SKM-1 treated with dmso at 0.1 percent for 144 hours (cell line): Measurements from ENCODE around the gene PNPO.
A peak's percentile ranks its signal among the peaks of the same experiment; 100 is the strongest.

Experiments used
- DNase-seq: peaks from one replicate; lab custom pipeline; 2025; ENCODE audit not compliant: unreplicated experiment; lab: John Stamatoyannopoulos, UW

PNPO gene

DNA sequence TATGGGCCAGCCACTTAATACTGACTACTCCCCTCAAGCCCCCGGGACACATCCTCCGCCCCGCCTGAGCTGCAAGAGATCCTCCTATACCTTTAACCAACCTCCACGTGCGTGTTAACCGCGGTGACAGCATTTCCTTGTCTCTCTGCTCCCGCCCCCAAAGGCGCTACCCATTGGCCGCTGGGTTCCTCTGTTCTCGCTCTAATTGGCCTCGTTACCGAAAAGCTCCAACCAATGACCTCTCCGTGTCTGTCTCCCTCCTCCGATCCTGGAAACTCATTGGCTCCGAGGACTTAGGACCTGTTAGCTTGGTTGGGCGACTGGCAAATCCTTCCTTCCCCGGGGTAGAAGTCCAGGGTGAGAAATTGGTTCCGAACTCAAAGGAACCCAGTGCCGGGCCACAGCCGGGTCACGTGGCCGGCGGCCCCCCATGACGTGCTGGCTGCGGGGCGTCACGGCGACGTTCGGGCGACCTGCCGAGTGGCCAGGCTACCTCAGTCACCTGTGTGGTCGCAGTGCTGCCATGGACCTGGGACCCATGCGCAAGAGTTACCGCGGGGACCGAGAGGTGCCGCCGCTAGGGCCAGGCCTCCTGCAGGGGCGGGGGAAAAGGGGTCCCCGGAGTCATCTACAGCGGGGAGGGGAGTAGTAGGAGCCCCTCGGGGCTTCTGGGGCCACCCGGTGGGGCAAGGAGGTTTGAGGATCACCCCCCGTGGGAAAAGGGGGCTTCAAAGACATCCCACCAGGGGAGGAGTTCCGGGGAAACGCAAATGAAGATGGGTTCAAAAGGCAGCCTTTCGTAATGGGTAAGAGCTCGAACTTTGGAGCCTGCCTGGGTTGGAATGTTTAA, at the start of gene PNPO:
Gene PNPO, plus strand, starts transcription at position 326 of the 850 bp plus-strand sequence. Its CDS starts 105 bp downstream, at position 431.
- peak; percentile 99 for DNase-seq

DNA sequence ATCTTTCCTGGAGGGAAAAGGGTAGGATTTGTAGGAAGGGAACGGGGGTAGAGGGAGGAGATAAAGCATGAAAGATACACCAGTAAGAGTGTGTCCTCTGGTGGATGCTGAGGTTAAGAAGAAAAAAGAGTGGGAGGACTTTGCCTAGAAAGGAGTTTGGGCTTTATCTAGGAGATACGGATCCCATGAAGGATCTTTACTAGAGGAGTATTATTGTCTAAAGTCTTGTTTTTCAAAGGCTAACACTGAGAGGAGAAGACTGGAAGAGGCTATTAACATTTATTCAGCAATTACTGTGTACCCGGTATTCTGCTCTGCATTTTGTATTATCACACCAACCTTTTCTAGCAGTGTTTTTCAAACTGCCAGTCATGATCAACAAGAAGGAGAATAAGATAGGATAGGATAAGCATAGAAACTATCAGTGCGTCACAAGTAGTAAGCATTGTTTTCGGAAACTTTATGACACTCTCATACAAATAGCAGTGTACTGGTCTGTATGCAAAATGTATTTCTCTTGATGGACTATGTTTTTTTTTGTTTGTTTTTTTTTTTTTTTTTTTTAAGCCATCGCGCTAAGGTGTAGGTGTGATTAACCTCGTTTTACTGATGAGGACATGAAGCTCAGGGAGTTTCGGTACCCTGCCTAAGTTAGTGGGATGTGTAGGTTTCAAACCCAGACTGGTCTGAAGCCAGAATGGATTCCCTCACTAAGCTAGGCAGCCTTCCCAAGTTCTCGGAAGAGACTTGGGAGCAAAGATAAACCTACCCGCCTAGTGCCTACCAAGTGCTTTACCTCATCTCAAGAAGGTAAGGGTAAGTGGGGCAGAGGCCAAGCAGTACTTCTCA, 46.6 kb upstream of the PNPO start:
- DNase-seq, result no peak

DNA sequence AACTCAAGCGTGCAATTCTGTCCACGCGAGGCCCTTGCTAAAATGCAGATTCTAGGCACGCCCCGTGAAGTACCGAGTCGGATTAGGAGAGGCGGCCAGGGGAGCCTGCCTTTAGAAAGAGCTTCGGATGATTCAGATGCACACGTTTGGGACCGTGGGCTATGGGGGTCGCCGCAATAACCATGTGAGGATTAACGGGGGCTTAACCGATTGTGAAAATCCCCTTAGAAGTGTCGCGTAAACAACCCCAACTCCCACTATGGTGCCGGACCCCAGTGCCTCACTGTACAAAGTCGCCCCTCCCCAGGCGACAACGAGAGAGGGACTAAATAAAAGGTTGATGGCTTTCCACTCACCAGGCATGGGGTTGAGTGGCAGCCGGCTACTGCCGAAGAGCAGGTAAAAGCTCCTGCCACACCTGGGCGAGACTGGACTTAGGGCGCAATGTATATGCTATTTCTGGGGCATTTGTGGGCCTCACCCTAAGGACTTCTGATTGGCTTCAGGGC, 46.0 kb upstream of the PNPO start:
- peak; percentile 11 for DNase-seq

DNA sequence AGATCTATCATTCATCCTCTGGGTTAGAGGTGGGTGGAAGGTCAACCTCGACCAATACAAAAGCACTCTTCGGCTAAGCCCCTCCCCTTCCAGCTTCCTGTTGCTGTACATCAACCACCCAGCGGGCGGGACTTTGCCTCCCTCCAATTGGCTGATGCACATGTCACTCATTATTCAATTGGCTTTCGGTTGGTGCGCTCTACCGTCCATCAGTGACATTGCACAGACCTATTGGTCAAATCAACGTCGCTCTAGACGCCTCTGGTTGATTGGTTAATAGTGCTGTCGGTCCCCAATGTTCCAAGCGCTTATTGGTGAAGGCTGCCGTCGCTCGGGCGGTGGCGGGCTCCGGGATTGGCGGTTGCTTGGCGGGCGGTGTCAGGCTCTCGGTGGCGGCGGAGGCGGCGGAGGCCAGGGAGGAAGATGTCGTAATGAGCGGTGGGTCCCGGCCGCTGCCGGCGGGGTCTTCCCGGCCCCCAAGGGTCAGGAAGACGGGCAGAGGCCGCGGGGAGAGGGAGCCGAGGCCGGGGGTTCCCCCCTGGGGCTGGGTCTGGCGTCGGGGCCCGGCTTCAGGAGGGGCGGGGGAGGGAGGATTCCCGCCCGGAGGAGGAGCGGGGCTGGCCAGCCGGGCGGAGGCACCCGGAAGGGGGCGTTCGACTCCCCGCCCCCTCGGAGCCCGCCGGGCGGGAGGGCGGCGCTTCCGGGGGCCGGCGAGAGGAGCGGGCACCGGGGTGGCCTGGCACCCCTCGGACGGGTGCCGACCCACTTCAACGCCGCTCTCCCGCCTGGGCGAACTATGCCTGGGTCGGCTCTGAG, 45.3 kb upstream of the PNPO start, which contains the start of gene SP2:
Gene SP2, plus strand, starts transcription at position 381 of the 816 bp plus-strand sequence. Its CDS starts 51 bp downstream, at position 432.
- DNase-seq, result peak; percentile 100

DNA sequence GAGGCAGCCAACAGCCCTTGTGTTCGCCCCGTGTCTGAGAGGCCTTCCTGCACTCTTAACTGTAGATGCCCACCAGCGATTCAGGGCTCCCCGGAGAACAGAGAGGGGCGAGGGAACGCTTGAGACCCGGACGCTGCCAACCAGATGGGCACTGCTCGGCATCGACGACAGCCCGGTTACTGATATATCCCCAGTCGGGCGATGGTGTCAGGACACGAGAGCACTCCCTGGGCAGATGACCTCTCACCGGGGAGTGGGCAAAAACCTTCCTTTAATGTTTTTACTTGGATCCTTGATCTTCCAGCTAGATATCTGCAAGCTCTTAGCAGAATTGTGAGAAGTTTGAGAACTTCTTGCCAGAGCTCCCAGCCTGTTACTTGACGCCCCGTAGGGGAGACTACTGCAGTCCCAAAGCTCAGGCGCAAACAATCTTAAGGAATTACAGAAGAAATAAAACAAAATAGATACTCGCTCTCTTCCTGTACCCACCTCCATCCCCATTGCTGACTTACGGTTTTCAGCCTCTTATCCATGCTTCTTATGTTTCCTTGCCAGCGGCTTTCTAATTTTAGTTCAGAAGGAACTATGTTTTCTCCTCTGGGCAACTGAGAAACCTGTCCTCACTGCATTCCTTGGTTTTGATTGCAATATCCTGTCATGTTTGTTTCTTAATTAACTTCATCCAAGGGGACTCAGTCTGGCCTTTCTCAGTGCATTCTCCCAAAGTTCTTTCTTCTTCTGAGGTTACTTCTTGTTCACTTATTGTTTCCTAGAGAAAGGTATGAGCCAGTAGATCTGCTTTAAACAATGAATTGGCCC, 44.5 kb upstream of the PNPO start:
- DNase-seq, result no peak

DNA sequence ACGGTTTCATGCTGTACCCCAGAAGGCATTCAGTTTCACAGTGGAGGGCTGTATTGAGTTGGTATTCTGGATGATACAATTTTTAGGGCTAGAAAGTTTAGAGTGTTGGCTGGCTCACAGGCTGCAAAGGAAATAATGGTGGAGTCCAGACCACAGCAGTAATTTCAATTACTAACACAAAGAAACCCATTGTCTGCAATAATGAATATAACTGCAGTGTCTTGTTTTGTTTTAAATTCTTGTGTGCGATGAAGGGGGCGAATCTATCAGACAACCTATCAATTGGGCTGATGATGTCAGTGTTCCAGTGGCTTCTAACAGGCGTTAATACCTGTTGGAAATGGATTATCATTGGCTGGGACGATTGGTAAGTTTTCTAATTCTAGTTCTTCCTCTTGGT, 43.8 kb upstream of the PNPO start:
- DNase-seq, result no peak

DNA sequence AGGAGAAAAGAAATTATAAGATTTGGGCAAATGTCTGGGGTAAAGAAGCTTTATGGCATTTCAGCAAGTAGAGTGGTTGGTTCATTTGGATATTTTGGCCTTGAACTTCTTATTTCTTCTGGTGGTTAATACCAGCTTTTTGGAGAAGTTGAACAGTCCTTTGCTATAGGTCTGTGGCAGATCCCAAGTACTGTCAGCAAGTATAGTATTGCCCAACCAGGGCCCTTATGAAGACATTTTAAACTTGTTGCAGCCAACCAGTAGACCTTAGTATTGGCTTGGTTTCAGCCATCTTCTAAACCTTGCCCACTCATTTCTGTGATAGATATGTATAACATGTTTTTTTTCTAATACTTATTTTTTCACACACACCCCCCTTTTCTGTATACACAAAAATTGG, 43.1 kb upstream of the PNPO start:
- DNase-seq, result peak; percentile 63

DNA sequence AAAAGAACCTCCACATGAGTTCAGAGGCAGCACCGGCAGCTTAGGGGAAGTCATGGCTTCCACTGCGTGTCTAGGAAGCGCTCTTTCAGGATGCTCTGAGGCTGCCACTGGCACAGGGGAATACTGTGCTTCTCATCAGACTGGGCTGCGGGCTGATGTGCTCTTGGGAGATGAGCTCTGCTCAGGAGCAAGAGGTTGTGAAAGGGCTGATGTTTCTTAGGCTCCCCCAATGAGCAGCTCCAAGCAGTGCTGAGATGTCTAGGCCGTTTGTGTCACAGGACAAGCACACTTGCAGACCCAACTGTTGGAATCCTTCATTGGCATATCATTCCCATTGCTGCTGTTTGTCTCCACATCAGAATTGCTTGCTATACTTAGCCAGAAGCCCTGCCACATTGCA, 41.7 kb upstream of the PNPO start:
- no peak for DNase-seq

DNA sequence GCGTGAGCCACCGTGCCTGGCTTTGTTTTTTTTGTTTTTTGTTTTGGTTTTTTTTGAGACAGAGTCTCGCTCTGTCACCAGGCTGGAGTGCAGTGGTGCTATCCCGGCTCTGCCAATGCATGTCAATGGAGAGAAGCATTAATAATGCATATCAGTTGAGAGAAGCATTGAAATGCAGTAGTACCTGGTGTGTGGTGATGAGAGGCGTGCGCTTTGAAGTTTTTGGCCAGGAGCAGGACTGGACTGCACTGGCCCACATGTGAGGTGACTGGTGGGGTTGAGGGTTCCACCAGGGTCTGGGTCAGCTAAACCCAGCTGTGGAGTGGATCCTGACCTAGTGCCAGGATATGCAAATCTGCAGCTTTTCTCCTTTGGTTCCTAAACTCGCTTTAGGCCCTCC, 39.9 kb upstream of the PNPO start:
- no peak for DNase-seq

DNA sequence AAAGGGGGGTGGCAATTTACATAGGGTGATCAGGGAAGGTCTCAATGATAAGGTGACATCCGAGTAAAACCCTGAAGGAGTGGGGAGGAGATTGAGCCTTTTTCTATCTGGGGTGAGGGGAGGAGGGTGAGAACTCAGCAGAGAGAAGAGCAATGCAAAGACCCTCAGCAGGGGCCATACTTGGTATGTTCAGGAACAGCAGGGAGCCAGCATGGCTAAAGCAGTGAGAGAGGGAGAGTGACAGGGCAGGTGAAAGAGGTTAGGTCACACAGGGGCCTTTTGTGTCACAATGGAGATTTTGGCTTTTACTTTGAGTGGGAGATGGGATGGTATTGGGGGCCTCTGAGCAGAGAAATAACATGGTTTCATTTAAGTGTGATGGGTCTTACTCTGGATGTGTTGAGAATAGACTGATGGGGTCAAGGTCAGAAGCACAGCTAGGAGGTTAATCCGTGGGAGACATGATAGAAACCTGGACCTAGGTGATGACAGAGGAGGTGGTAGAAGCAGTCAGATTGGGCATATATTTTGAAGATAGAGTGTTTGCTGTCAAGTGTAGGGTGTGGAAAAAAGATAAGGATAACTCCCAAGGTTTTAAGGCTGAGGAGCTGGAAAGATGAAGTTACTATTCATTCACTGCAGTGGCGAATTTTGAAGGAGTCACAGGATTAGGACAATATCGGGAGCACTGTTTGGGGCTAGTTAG, 39.2 kb upstream of the PNPO start:
- no peak for DNase-seq

DNA sequence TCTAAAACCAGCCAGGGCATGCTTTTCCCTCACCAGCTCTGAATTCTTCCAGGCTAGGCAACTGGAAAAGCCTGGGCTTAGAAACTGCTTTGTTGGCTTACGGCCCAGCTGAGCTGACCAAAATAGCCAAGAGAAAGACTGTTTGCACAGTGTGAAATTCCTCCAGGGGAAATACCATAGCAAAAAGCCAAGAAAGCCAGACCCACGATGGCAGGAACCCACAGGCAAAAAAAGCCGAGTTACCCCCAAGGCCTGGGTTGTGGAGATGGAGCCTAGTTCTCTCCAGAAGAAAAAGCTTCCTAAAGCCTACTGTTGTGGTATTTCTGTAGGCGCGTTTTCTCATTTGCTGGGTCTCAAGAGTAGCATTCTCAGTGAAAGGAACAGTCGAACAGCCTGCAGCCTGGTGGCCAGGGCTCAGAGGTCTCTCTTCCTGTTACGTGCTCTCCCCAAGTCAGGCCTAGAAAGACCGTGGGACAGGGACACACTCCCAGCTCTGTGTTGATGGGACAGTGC, 36.1 kb upstream of the PNPO start:
- no peak for DNase-seq

DNA sequence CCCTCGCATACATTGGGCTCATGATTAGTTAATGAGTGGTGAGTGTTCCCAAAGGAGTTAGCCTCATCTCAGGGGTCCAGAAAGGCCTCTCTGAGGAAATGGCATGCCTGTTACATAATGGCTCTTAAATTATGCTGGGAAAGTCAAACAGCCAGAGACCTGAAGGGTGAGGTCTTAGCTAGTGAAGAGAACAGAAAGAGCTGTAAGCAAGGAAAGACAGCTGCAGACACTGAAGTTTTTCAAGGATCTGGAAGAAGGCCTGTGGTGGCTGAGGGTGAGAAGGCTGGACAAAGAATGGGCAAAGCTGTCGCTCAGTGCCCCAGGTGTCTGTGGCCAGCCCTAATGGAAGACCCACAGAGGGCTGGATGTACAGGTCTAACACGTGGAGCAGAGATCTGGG, 34.9 kb upstream of the PNPO start:
- no peak for DNase-seq

DNA sequence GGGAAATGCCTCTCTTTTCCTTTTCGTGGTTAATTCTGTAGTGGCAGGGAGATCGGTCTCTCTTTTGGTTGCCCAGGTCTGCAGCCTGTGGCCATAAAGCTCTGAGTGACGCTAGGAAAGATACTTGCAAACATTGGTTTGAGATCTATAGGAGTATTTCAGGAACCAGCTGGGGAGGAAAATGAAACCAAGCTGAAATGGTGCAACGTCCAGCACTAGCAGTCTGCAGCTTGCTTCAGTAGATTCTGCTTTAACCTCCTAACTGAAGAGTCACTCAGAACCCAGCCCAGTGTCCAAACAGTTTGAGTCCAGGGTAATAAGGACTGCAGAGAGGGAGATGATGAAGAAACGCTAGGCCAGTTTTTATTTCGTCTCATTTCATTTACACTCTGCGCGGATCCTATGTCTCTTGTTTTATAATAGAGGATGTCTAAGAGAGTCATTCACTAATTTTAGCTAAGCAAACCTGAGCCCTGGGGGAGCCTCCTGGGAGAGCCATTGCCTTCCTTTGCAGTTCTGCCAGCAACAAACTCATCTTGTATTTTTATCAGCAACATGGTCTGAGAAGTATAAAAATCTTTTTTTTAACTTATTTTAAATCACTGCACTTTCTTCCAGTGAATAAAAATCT, 33.3 kb upstream of the PNPO start:
- peak; percentile 7 for DNase-seq

DNA sequence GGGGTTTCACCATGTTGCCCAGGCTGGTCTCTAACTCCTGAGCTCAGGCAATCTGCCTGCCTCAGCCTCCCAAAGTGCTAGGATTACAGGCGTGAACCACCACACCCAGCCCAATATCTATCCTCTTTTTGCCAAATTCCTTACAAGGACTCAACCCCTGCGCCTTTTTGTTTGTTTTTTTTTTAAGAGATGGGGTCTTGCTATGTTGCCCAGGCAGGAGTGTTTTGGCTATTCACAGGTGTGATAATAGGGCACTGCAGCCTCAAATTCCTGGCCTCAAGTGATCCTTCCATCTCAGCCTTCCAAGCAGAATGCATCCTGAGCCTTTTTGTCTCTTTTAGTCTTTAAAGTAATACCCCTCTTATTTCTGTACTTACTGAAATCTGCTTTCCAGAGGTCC, 28.3 kb upstream of the PNPO start:
- no peak for DNase-seq

DNA sequence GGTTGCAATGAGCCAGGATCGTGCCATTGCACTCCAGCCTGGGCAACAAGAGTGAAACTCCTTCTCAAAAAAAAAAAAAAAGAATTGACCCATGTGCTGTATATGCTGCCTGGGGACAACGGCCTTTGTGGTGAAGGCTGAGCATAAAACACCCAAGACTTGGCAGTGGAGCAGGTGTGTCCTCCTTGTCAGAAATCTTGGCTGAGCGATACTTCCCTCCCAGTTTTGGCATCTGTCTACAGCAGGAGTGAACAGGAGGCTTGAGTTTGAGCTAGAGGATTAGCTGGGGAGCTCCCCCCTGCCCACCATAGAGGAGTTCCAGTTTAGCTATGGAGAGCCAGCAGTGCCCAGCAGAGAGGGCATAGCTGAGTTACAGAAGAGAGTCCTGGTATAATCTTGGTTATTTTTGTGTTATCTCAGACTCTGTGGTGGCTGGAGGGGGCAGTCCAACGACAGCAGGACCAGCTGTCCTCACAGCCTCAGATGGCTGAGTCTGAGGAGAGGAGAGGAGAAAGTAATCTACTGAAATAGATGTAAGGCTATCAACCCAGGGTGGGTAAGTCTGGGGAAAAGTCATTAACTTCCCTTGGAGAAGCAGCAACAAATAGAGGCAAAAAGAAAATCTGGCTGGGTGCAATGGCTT, 26.9 kb upstream of the PNPO start:
- no peak for DNase-seq

DNA sequence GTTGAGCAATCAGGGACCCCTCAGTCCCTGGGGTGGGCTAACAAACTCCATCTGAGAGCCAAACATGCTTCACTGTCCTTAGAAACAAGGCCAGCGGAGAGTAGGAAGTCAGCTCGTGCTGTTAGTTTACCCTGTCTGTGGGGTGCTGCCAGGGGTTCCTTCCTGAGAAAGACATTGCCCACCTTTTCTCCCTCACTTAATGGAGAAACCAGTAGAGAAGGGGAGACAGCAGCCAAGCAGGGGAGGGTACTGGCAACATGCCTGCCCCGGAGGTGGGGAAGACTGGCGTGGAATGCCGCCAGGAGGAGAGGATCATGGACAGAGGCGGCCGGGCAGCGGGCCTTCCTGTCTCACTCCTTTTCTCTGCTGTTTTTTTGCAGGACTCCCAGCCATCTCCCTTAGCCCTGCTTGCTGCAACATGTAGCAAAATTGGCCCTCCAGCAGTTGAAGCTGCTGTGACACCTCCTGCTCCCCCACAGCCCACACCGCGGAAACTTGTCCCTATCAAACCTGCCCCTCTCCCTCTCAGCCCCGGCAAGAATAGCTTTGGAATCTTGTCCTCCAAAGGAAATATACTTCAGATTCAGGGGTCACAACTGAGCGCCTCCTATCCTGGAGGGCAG, 25.5 kb upstream of the PNPO start:
- no peak for DNase-seq

DNA sequence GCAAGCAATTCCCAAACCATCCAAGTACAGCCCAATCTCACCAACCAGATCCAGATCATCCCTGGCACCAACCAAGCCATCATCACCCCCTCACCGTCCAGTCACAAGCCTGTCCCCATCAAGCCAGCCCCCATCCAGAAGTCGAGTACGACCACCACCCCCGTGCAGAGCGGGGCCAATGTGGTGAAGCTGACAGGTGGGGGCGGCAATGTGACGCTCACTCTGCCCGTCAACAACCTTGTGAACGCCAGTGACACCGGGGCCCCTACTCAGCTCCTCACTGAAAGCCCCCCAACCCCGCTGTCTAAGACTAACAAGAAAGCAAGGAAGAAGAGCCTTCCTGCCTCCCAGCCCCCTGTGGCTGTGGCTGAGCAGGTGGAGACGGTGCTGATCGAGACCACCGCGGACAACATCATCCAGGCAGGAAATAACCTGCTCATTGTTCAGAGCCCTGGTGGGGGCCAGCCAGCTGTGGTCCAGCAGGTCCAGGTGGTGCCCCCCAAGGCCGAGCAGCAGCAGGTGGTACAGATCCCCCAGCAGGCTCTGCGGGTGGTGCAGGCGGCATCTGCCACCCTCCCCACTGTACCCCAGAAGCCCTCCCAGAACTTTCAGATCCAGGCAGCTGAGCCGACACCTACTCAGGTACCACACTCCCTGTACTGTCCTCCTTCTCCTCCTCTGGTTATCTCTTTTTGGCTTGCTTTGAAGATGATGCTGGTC, 24.7 kb upstream of the PNPO start:
- no peak for DNase-seq
